Calu3 (cell line): ENCODE measurements around the gene DYRK3. TPM values are rescaled to one million over a fixed set of nuclear protein-coding genes. Genes with fewer than 3 reads are reported as not detected.

Source experiments
- BruUV-seq: library from RNA; stranded (reverse); fragments of 400-500 nt; replicated peaks from 2 replicates; lab custom pipeline; 2021; lab: Mats Ljungman, UMichigan
- CTCF ChIA-PET: fragments of 300-600 bp; sonication (Branson Sonifier 250); formaldehyde crosslinking; loops from one replicate; lab custom pipeline; 2022; ENCODE audit warnings: antibody characterized with exemption; lab: Charles Lee
- DNase-seq: peaks from one replicate; pipeline ENCODE4 v3.0.0; 2022
- H3K27ac Mint-ChIP-seq: one replicate; pipeline ENCODE4 v1.8.0; 2022; ENCODE audit warnings: mixed read lengths; ENCODE audit not compliant: unreplicated experiment
- H3K27me3 Mint-ChIP-seq: one replicate; pipeline ENCODE4 v1.8.0; 2022; ENCODE audit warnings: mixed read lengths; ENCODE audit not compliant: unreplicated experiment
- H3K36me3 Mint-ChIP-seq: one replicate; pipeline ENCODE4 v1.8.0; 2022; ENCODE audit warnings: mild to moderate bottlenecking, moderate library complexity, mixed read lengths; ENCODE audit not compliant: insufficient read depth, unreplicated experiment
- H3K4me1 Mint-ChIP-seq: one replicate; pipeline ENCODE4 v1.8.0; 2022; ENCODE audit warnings: mild to moderate bottlenecking, low read depth, mixed read lengths; ENCODE audit not compliant: unreplicated experiment
- H3K4me3 Mint-ChIP-seq: one replicate; pipeline ENCODE4 v1.8.0; 2022; ENCODE audit warnings: mild to moderate bottlenecking, low read depth, moderate library complexity, mixed read lengths; ENCODE audit not compliant: unreplicated experiment
- H3K9me3 Mint-ChIP-seq: one replicate; pipeline ENCODE4 v1.8.0; 2022; ENCODE audit warnings: low read depth, mixed read lengths; ENCODE audit not compliant: unreplicated experiment
- CTCF ChIP-seq: fragments of 200-600 bp; IDR thresholded peaks from one replicate; pipeline ENCODE4 v1.8.0; 2022; ENCODE audit warnings: antibody characterized with exemption; ENCODE audit not compliant: unreplicated experiment
- intact Hi-C: fragments of 100-400 bp; cut with micrococcal nuclease; formaldehyde crosslinking; loops from one replicate; pipeline ENCODE4 v1.10.0; 2022; ENCODE audit not compliant: unreplicated experiment
- total RNA-seq: library from RNA; stranded (reverse); gene quantifications from 2 replicates; pipeline ENCODE4 v1.2.3, GENCODE V29; 2022

Gene DYRK3
- total RNA-seq, 1 experiment from 2014 or later = 7.6 TPM

GRCh38 chr1:206664740-206665139, 29.4 kb downstream of the DYRK3 start:
- intact Hi-C loops = loop anchor here (1.0 to 5.0 kb wide), 3 partner anchors 30 to 187 kb away; no protein-coding TSS in a partner anchor
- Mint-ChIP-seq H3K4me3 (no peak overlapping the region), H3K36me3 (no peaks in the 10 kb centered on the region), H3K27ac (no peak overlapping the region), H3K9me3 (no peaks in the 10 kb centered on the region), H3K4me1 (no peaks in the 10 kb centered on the region), H3K27me3 (peaks cover 69% of the 10 kb centered on the region)
- CTCF ChIA-PET = interaction anchor here (1.0 to 3.0 kb wide), 13 partner anchors 8 to 185 kb away, joined by 3 to 47 read pairs (median 5); partner anchors contain the start of gene DYRK3
- BruUV-seq = no TSS peak
- no peak for TF ChIP-seq CTCF
- no peak for DNase-seq

- intact Hi-C loops = no loop called here
- CTCF ChIA-PET = interaction anchor here (0.7 to 1.2 kb wide), 4 partner anchors 23 to 1081 kb away, joined by 3 to 7 read pairs (median 6); no protein-coding TSS in a partner anchor
- no peak for DNase-seq
- Mint-ChIP-seq H3K36me3 (no peaks in the 10 kb centered on the region), H3K4me3 (no peak overlapping the region), H3K27me3 (peaks cover 56% of the 10 kb centered on the region), H3K9me3 (no peaks in the 10 kb centered on the region), H3K4me1 (no peaks in the 10 kb centered on the region), H3K27ac (no peak overlapping the region)
- no TSS peak for BruUV-seq
- no peak for TF ChIP-seq CTCF
Observed at GRCh38 chr1:206666031-206666561, 30.8 kb downstream of the DYRK3 start.

- no peaks in the 10 kb centered on the region for H3K36me3 Mint-ChIP-seq
- no peaks in the 10 kb centered on the region for H3K9me3 Mint-ChIP-seq
- intact Hi-C loops = no loop called here
- no TSS peak for BruUV-seq
- no peak for TF ChIP-seq CTCF
- H3K27me3 Mint-ChIP-seq = peaks cover 45% of the 10 kb centered on the region
- no peak overlapping the region for H3K4me3 Mint-ChIP-seq
- no peak for DNase-seq
- CTCF ChIA-PET = interaction anchor here (0.6 to 1.6 kb wide), 4 partner anchors 12 to 833 kb away, joined by 4 to 7 read pairs (median 6); no protein-coding TSS in a partner anchor
- no peak overlapping the region for H3K27ac Mint-ChIP-seq
- no peaks in the 10 kb centered on the region for H3K4me1 Mint-ChIP-seq
Observed at GRCh38 chr1:206666954-206667665, 31.8 kb downstream of the DYRK3 start.

GRCh38 chr1:206668351-206668750, 33.0 kb downstream of the DYRK3 start:
- H3K27me3 Mint-ChIP-seq = peaks cover 33% of the 10 kb centered on the region
- H3K4me1 Mint-ChIP-seq = no peaks in the 10 kb centered on the region
- H3K4me3 Mint-ChIP-seq = no peak overlapping the region
- H3K9me3 Mint-ChIP-seq = no peaks in the 10 kb centered on the region
- H3K27ac Mint-ChIP-seq = no peak overlapping the region
- DNase-seq = no peak
- TF ChIP-seq CTCF = no peak
- CTCF ChIA-PET = interaction anchor here (0.8 to 1.6 kb wide), 2 partner anchors 13 to 81 kb away, joined by 3 to 4 read pairs; no protein-coding TSS in a partner anchor
- intact Hi-C loops = no loop called here
- BruUV-seq = no TSS peak
- H3K36me3 Mint-ChIP-seq = no peaks in the 10 kb centered on the region
